PFSK-1 (cell line): ENCODE measurements around the gene KPNA3. TPM values are rescaled to one million over a fixed set of nuclear protein-coding genes. Genes with fewer than 3 reads are reported as not detected.
A peak's percentile ranks its signal among the peaks of the same experiment; 100 is the strongest.

Experiments used
- FOXP2 ChIP-seq: optimal IDR thresholded peaks from 2 replicates; pipeline ENCODE3; 2011; ENCODE audit warnings: borderline replicate concordance, control low read depth, inconsistent platforms; ENCODE audit not compliant: insufficient read depth; ENCODE audit errors: extremely low read length, extremely low read depth
- POLR2AphosphoS5 ChIP-seq: IDR thresholded peaks from 2 replicates; pipeline ENCODE4 v1.6.1; 2012; ENCODE audit warnings: low read depth, mild to moderate bottlenecking, control low read depth, low read length, moderate library complexity
- REST ChIP-seq, 2 experiments: IDR thresholded peaks; 2 replicates each; pipeline versions ENCODE4 v1.6.1 to v1.8.0; 2011 to 2012; ENCODE audit warnings: low read depth in 2 of 2, low read length in 2 of 2, control low read depth in 1 of 2, inconsistent platforms in 1 of 2, mild to moderate bottlenecking in 1 of 2, moderate library complexity in 1 of 2; ENCODE audit not compliant: insufficient read depth in 1 of 2
- SIN3A ChIP-seq: IDR thresholded peaks from 2 replicates; pipeline ENCODE4 v1.6.1; 2012; ENCODE audit warnings: mild to moderate bottlenecking, low read length, moderate library complexity, borderline replicate concordance; ENCODE audit not compliant: insufficient read depth
- TAF1 ChIP-seq: IDR thresholded peaks from 2 replicates; pipeline ENCODE4 v1.6.1; 2012; ENCODE audit warnings: low read length, control low read depth, borderline replicate concordance; ENCODE audit not compliant: insufficient read depth
- polyA plus RNA-seq: library from polyadenylated mRNA; unstranded; fragments of >200 nt; gene quantifications from one replicate; pipeline ENCODE4 v1.2.1, GENCODE V29; 2012; ENCODE audit warnings: low read depth, missing spikeins; ENCODE audit not compliant: insufficient read length

Gene KPNA3, protein sequence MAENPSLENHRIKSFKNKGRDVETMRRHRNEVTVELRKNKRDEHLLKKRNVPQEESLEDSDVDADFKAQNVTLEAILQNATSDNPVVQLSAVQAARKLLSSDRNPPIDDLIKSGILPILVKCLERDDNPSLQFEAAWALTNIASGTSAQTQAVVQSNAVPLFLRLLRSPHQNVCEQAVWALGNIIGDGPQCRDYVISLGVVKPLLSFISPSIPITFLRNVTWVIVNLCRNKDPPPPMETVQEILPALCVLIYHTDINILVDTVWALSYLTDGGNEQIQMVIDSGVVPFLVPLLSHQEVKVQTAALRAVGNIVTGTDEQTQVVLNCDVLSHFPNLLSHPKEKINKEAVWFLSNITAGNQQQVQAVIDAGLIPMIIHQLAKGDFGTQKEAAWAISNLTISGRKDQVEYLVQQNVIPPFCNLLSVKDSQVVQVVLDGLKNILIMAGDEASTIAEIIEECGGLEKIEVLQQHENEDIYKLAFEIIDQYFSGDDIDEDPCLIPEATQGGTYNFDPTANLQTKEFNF
- 11.5 TPM for polyA plus RNA-seq

GRCh38 chr13:49792550-49793324, at the start of gene KPNA3:
TSS of gene KPNA3 (minus strand) at chr13:49792682. CDS start at chr13:49792506, 176 bp downstream.
- peak; percentile 42 for TF ChIP-seq FOXP2
- TF ChIP-seq SIN3A: no peak
- TF ChIP-seq TAF1: peak; percentile 54; the same call in 1 of the 2 replicates
- peak; percentile 55; the same call in 1 of the 2 replicates for TF ChIP-seq POLR2AphosphoS5
- TF ChIP-seq REST (IDR thresholded peaks at IDR 0.05; ENCODE audit: insufficient read depth in 1 of 2, low read depth in 2 of 2, low read length in 2 of 2): no peak

- TF ChIP-seq REST (IDR thresholded peaks at IDR 0.05; ENCODE audit: insufficient read depth in 1 of 2, low read depth in 2 of 2, low read length in 2 of 2) (no peak), TAF1 (no peak), SIN3A (no peak), POLR2AphosphoS5 (no peak), FOXP2 (no peak)
These were observed 49.5 kb upstream of the KPNA3 start for GRCh38 chr13:49841964-49842363.

DNA sequence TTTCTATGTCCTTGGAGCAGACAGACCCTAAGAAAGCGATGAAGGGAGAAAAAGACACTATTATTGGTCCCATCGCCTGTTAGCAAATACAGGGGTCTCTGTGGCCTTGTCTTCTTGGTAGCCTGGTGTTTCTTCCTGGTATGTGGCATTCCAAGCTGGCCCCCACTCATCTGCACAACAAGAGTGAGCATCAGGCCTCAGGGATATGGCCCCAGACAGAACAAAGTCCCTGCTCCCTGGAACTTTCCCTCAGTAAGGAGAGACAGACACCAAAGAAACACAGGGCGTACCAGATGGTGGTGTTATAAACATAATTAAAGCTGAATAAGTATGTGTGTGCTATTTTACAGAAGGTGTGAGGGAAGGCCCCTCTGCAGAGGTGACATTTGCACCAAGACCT, 48.2 kb upstream of the KPNA3 start:
- no peak for TF ChIP-seq REST (IDR thresholded peaks at IDR 0.05; ENCODE audit: insufficient read depth in 1 of 2, low read depth in 2 of 2, low read length in 2 of 2)
- no peak for TF ChIP-seq SIN3A
- no peak for TF ChIP-seq TAF1
- no peak for TF ChIP-seq POLR2AphosphoS5
- no peak for TF ChIP-seq FOXP2

DNA sequence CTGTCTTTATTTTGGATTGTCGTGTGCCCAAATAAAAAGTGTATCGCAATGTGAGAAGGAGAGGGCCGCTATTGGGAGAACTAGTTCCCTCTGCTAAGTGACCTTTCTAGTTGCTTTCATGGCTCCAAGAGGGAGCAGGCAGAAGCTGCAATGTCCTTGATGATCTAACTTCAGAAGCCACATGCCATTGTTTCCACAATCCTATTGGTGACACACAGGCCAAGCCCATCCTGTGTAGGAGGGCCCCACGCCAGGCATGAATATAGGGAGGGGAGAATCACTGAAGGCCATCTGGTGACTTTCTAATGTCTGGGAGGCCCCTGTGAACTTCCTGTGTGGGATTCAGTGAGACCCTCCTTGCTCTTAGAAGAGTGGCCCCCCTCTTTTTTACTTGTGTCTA, 47.8 kb upstream of the KPNA3 start:
- TF ChIP-seq REST (IDR thresholded peaks at IDR 0.05; ENCODE audit: insufficient read depth in 1 of 2, low read depth in 2 of 2, low read length in 2 of 2) (no peak), POLR2AphosphoS5 (no peak), FOXP2 (no peak), SIN3A (no peak), TAF1 (no peak)
